CD4-positive, alpha-beta T cell treated with Interleukin-1 beta for 1 hour (primary cell): ENCODE data around the gene VEGFA.

Source experiments
- DNase-seq, 2 donors: peaks; one replicate each; pipeline ENCODE4 v3.0.0-alpha.2; 2020 to 2022

The VEGFA gene

DNA sequence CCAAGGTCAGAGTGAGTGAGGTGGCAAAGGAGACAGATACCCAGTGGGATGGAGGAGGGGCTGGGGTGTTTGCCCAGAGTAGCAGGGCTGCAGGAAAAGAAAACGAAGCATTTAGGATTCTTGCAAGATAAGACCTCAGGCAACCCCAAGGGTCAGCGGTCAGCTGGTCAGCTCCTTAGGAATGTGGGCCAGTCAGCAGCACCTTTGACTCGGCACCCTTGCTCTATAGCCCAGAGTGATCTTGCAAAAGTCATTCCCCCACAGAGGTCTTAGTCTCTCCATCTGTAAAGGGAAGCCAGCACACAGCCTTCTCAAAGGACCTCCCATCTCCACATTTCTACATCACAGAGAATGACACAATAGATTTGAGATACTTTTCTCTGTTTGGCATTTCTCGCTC is 56.7 kb downstream of the VEGFA start:
- DNase-seq, result no peak

- no peak for DNase-seq
Measured at GRCh38 chr6:43827898-43828297, 57.9 kb downstream of the VEGFA start.

GRCh38 chr6:43828711-43829110 is 58.7 kb downstream of the VEGFA start:
- no peak for DNase-seq

GRCh38 chr6:43829470-43829869 is 59.5 kb downstream of the VEGFA start:
- no peak for DNase-seq

- no peak for DNase-seq
Measured at GRCh38 chr6:43830775-43831174, 60.8 kb downstream of the VEGFA start.

GRCh38 chr6:43831191-43831590 is 61.2 kb downstream of the VEGFA start:
- no peak for DNase-seq

GRCh38 chr6:43833223-43833995 is 63.4 kb downstream of the VEGFA start:
- DNase-seq, result no peak

GRCh38 chr6:43833996-43834390 is 64.0 kb downstream of the VEGFA start:
- no peak for DNase-seq

GRCh38 chr6:43834528-43835155 is 64.6 kb downstream of the VEGFA start:
- DNase-seq, result no peak

DNA sequence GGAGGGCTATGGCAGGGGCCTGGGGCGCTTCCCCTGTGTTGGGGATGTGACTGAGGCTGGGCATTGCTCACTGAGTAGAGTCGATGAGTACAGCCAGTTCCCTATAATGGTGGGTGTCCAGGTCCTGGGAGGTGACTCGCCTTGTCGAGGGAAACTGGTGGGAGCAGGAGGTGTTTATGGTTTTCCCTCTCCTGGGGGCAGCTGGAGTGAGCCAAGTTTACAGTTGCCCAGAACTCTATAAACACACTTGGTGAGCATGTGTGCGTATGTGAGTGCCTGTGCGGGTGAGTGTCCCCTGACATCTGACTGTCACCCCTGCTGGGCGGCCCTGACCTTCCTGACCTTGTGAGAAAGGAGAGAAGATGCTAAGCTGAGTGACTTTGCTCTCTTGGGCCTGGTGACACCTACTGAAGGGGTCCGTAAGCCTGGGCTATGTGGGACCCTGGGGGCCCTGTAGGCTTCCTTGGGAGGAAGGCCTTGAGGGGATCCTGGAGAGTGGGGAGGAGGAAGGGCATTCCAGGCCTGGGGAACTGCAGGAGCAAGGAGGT is 65.9 kb downstream of the VEGFA start:
- no peak for DNase-seq
